HepG2 (cell line): ENCODE data around the gene NET1. TPM values are rescaled to one million over a fixed set of nuclear protein-coding genes. Genes with fewer than 3 reads are reported as not detected.

ENCODE experiments used
- ATAC-seq: fragments of 200-7000 bp; cut with Tn5 transposase; 3 replicates; pipeline ENCODE4 v1.9.1; 2020; ENCODE audit warnings: mild to moderate bottlenecking, moderate library complexity
- BruUV-seq: library from RNA; stranded (reverse); fragments of 400-500 nt; replicated peaks from 2 replicates; lab custom pipeline; 2021; lab: Mats Ljungman, UMichigan
- CTCF ChIA-PET: fragments of 300-600 bp; formaldehyde crosslinking; extraction: SDS; loops from one replicate; lab custom pipeline; 2021; ENCODE audit warnings: low total read pairs, inconsistent platforms, low intra/inter-chr PET ratio; lab: Yijun Ruan, JAX
- POLR2A ChIA-PET: fragments of 350-600 bp; sonication (Branson Sonifier 250); formaldehyde crosslinking; loops from one replicate; lab custom pipeline; 2020; ENCODE audit warnings: antibody characterized with exemption, inconsistent platforms; lab: Yijun Ruan, JAX
- DNase-seq: peaks from one replicate; pipeline ENCODE4 v3.0.0-alpha.2; 2015; ENCODE audit warnings: low spot score
- FAIRE-seq: peaks from 3 replicates; lab custom pipeline; 2011; peaks lifted over from hg19 to GRCh38; lab: Jason Lieb, UNC
- H2AFZ ChIP-seq: one replicate; pipeline ENCODE4 v1.6.1; 2011; ENCODE audit warnings: low read length, inconsistent platforms
- H3K27ac ChIP-seq: fragments of 300-600 bp; 3 replicates; pipeline ENCODE4 v1.8.0; 2011; ENCODE audit warnings: mixed run types, mild to moderate bottlenecking, mixed read lengths, low read length, inconsistent platforms; ENCODE audit not compliant: insufficient read depth; ENCODE audit errors: extremely low read length
- H3K27me3 ChIP-seq, 2 experiments: fragments of 200-600 bp in 1 of 2; 2 replicates in 1 of 2; 3 replicates in 1 of 2; pipeline versions ENCODE4 v1.6.0 to v1.8.0; 2011; ENCODE audit warnings: low read length in 2 of 2, mild to moderate bottlenecking in 2 of 2, moderate library complexity in 2 of 2, inconsistent platforms in 1 of 2; ENCODE audit not compliant: insufficient read depth in 2 of 2, control insufficient read depth in 1 of 2
- H3K36me3 ChIP-seq, 2 experiments: fragments of 200-600 bp in 1 of 2; replicated peaks in 1 of 2; 2 replicates in 1 of 2; 3 replicates in 1 of 2; pipeline versions ENCODE4 v1.5.1 to v1.8.0; 2011; ENCODE audit warnings: low read length in 2 of 2, inconsistent platforms in 1 of 2; ENCODE audit not compliant: insufficient read depth in 2 of 2, control insufficient read depth in 1 of 2
- H3K4me1 ChIP-seq: 2 replicates; pipeline ENCODE4 v1.5.1; 2012; ENCODE audit warnings: low read length, inconsistent platforms; ENCODE audit not compliant: insufficient read depth
- H3K4me2 ChIP-seq: 2 replicates; pipeline ENCODE4 v1.6.0; 2011; ENCODE audit warnings: low read depth, low read length, inconsistent platforms
- H3K4me3 ChIP-seq, 3 experiments: fragments of 200-600 bp in 1 of 3; sonication (generic), shearing (Covaris generic) in 1 of 3; replicated peaks in 1 of 3; 2 replicates each; pipeline ENCODE4 v1.5.1; 2011 to 2016; ENCODE audit warnings: low read length in 3 of 3, inconsistent platforms in 2 of 3, low read depth in 2 of 3, mild to moderate bottlenecking in 2 of 3, control low read depth in 1 of 3, mixed read lengths in 1 of 3; ENCODE audit not compliant: insufficient read depth in 1 of 3
- H3K79me2 ChIP-seq: one replicate; pipeline ENCODE4 v1.6.1; 2011; ENCODE audit warnings: low read length, inconsistent platforms; ENCODE audit not compliant: insufficient read depth
- H3K9ac ChIP-seq: 2 replicates; pipeline ENCODE4 v1.6.0; 2011; ENCODE audit warnings: mild to moderate bottlenecking, low read depth, low read length, inconsistent platforms; ENCODE audit not compliant: insufficient read depth
- H3K9me3 ChIP-seq: 2 replicates; pipeline ENCODE4 v1.5.1; 2012; ENCODE audit warnings: mild to moderate bottlenecking, low read length
- H4K20me1 ChIP-seq: 2 replicates; pipeline ENCODE4 v1.6.0; 2011; ENCODE audit warnings: inconsistent platforms, mild to moderate bottlenecking, low read length, moderate library complexity; ENCODE audit not compliant: insufficient read depth
- PHB2 ChIP-seq: fragments of 450-650 bp; IDR thresholded peaks from 2 replicates; pipeline ENCODE4 v1.6.1; 2018; ENCODE audit not compliant: partially characterized antibody
- PPARG ChIP-seq: conservative IDR thresholded peaks from 2 replicates; pipeline ENCODE4 v1.6.1; 2016; ENCODE audit warnings: missing biosample characterization, missing genetic modification reagents
- ZFP36L1 ChIP-seq: sonication (generic); formaldehyde crosslinking; IDR thresholded peaks from 2 replicates; pipeline ENCODE4 v1.8.0; 2022; ENCODE audit warnings: mild to moderate bottlenecking, missing genetic modification reagents, moderate library complexity
- ZFYVE20 ChIP-seq: sonication (generic); formaldehyde crosslinking; IDR thresholded peaks from 2 replicates; pipeline ENCODE4 v1.8.0; 2023; ENCODE audit warnings: low read depth, mild to moderate bottlenecking, moderate library complexity, missing genetic modification reagents, borderline replicate concordance
- ZNF543 ChIP-seq: sonication (generic); formaldehyde crosslinking; IDR thresholded peaks from 2 replicates; pipeline ENCODE4 v1.4.0; 2020; ENCODE audit warnings: mild to moderate bottlenecking, missing genetic modification reagents
- WGBS: methylation state at CpG from one replicate; pipeline ENCODE4 v1.1.6; 2017; ENCODE audit warnings: low lambda C conversion rate; 5-methylcytosine and 5-hydroxymethylcytosine counted together
- in situ Hi-C: cut with HindIII; loops from 2 replicates; pipeline ENCODE4 v1.10.0; 2017; ENCODE audit warnings: low pct_unique_long_range_greater_than_20kb; ENCODE audit not compliant: extremely low pct_ligation_motif_present
- intact Hi-C: fragments of 100-400 bp; cut with micrococcal nuclease; formaldehyde crosslinking; loops from one replicate; pipeline ENCODE4 v1.10.0; 2022; ENCODE audit not compliant: unreplicated experiment
- polyA plus RNA-seq, 8 experiments: library from polyadenylated mRNA; depleted of rRNA in 3 of 8; stranded (reverse) in 7 of 8; unstranded in 1 of 8; fragments of >200 nt; fragmentation: Illumina TruSeq in 4 of 8; extraction: Trizol in 4 of 8; gene quantifications; 2 replicates each; pipeline versions ENCODE4 v1.2.1 to v1.2.3, GENCODE V29; 2011 to 2016; ENCODE audit warnings: low read depth in 4 of 8, missing spikeins in 1 of 8, mixed read lengths in 1 of 8; ENCODE audit not compliant: insufficient read depth in 1 of 8
- total RNA-seq, 5 experiments: library from RNA; depleted of rRNA; stranded (reverse); fragments of >200 nt; fragmentation: Illumina TruSeq; extraction: Trizol; gene quantifications; 2 replicates each; pipeline ENCODE4 v1.2.3, GENCODE V29; 2016; ENCODE audit warnings: low read depth in 1 of 5
- TF ChIP-seq, protein P1 (sequence below): IDR thresholded peaks from 2 replicates; pipeline ENCODE4 v1.6.1; 2018; ENCODE audit warnings: missing genetic modification reagents, mild to moderate bottlenecking, missing compliant biosample characterization
- TF ChIP-seq, protein P2 (sequence below): sonication (generic); formaldehyde crosslinking; IDR thresholded peaks from 2 replicates; pipeline ENCODE4 v1.4.0; 2020; ENCODE audit warnings: missing genetic modification reagents
- TF ChIP-seq, protein P3 (sequence below): sonication (generic); formaldehyde crosslinking; IDR thresholded peaks from 2 replicates; pipeline ENCODE4 v1.5.0; 2020; ENCODE audit warnings: missing genetic modification reagents
- TF ChIP-seq, protein P4 (sequence below): sonication (generic); formaldehyde crosslinking; IDR thresholded peaks from 2 replicates; pipeline ENCODE4 v1.8.0; 2022; ENCODE audit warnings: mild to moderate bottlenecking, missing genetic modification reagents, borderline replicate concordance
- TF ChIP-seq, protein P5 (sequence below): sonication (generic); formaldehyde crosslinking; IDR thresholded peaks from 2 replicates; pipeline ENCODE4 v1.4.0; 2020; ENCODE audit warnings: missing genetic modification reagents

NET1 gene
- total and polyA plus RNA-seq, 2 of the 13 experiments (the other 11 are each of a cell fraction or from before 2014, with no cell fraction given) = 48.1 to 65.8 TPM

DNA sequence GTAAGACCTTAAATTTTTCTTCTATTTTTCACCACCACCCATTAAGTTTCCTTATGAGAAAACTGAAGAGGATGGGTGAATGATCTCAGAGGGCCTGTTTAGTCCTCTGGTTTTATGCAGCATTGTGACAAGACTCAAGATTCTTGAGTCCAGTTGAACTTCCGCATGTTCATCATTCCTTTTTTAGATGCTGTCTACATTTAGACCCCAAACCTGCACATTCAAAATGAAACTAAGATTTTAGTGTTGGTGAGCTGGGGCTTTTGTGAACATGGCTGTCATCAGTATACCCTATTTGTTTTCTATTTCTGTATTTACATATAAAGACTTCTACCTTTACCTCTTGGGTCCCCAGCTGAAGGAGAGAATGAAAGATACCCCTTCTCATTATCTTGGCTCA, 31.1 kb downstream of the NET1 start:
- Histone ChIP-seq H3K4me1 (peaks cover 5% of the 10 kb centered on the region), H3K9me3 (no peaks in the 10 kb centered on the region), H3K27ac (no peak overlapping the region), H3K4me2 (no peak overlapping the region), H3K9ac (no peak overlapping the region), H3K79me2 (peaks cover 20% of the 10 kb centered on the region), H3K36me3 (peaks cover 0 to 2% of the 10 kb centered on the region in 2 experiments; a peak in 4 of 5 replicates), H4K20me1 (no peaks in the 10 kb centered on the region), H3K27me3 (no peaks in the 10 kb centered on the region; a peak in 1 of 5 replicates), H3K4me3 (no peak overlapping the region), H2AFZ (no peak overlapping the region)
- FAIRE-seq (no peak), ATAC-seq (no peak), DNase-seq (no peak)
- 100% methylated on average over 1 of the region's 1 CpG for WGBS
- intact Hi-C loops (loop anchor here (10.0 kb wide), 1 partner anchor 71 kb away; no protein-coding TSS in a partner anchor), in situ Hi-C loops (loop anchor here (5.0 kb wide), 1 partner anchor 179 kb away; no protein-coding TSS in a partner anchor)
- ChIA-PET POLR2A (no interaction called here), CTCF (interaction anchor here (2.9 kb wide), 1 partner anchor 179 kb away, joined by 31 read pairs; no protein-coding TSS in a partner anchor)
- no TSS peak for BruUV-seq
- TF ChIP-seq, protein P1, sequence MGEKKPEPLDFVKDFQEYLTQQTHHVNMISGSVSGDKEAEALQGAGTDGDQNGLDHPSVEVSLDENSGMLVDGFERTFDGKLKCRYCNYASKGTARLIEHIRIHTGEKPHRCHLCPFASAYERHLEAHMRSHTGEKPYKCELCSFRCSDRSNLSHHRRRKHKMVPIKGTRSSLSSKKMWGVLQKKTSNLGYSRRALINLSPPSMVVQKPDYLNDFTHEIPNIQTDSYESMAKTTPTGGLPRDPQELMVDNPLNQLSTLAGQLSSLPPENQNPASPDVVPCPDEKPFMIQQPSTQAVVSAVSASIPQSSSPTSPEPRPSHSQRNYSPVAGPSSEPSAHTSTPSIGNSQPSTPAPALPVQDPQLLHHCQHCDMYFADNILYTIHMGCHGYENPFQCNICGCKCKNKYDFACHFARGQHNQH (CRISPR knock-in tag) = no peak
- TF ChIP-seq PPARG (no peak), PHB2 (no peak), ZFYVE20 (no peak), ZFP36L1 (CRISPR knock-in tag) (no peak), ZNF543 (no peak)
- TF ChIP-seq, protein P2, sequence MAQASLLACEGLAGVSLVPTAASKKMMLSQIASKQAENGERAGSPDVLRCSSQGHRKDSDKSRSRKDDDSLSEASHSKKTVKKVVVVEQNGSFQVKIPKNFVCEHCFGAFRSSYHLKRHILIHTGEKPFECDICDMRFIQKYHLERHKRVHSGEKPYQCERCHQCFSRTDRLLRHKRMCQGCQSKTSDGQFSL (CRISPR knock-in tag) = no peak
- TF ChIP-seq, protein P3, sequence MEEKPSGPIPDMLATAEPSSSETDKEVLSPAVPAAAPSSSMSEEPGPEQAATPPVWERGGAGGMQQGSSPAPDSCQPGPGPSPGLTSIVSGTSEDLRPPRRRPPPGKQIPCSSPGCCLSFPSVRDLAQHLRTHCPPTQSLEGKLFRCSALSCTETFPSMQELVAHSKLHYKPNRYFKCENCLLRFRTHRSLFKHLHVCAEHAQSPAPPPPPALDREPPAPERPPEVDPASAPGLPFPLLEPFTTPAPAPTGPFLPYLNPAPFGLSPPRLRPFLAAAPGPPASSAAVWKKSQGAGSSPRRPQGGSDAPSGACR = no peak
- TF ChIP-seq, protein P4, sequence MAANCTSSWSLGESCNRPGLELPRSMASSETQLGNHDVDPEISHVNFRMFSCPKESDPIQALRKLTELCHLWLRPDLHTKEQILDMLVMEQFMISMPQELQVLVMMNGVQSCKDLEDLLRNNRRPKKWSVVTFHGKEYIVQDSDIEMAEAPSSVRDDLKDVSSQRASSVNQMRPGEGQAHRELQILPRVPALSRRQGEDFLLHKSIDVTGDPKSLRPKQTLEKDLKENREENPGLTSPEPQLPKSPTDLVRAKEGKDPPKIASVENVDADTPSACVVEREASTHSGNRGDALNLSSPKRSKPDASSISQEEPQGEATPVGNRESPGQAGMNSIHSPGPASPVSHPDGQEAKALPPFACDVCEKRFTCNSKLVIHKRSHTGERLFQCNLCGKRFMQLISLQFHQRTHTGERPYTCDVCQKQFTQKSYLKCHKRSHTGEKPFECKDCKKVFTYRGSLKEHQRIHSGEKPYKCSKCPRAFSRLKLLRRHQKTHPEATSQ (CRISPR knock-in tag) = no peak
- TF ChIP-seq, protein P5, sequence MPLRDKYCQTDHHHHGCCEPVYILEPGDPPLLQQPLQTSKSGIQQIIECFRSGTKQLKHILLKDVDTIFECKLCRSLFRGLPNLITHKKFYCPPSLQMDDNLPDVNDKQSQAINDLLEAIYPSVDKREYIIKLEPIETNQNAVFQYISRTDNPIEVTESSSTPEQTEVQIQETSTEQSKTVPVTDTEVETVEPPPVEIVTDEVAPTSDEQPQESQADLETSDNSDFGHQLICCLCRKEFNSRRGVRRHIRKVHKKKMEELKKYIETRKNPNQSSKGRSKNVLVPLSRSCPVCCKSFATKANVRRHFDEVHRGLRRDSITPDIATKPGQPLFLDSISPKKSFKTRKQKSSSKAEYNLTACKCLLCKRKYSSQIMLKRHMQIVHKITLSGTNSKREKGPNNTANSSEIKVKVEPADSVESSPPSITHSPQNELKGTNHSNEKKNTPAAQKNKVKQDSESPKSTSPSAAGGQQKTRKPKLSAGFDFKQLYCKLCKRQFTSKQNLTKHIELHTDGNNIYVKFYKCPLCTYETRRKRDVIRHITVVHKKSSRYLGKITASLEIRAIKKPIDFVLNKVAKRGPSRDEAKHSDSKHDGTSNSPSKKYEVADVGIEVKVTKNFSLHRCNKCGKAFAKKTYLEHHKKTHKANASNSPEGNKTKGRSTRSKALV (CRISPR knock-in tag) = no peak
